ENCODE measurements around the gene ZNF428. TPM values are rescaled to one million over a fixed set of nuclear protein-coding genes. Genes with fewer than 3 reads are reported as not detected.

Gene ZNF428
- total and polyA plus RNA-seq, 2 of the 8 experiments (the other 6 are each of a cell fraction or from before 2014, with no cell fraction given), result 7.8 to 16.7 TPM

DNA sequence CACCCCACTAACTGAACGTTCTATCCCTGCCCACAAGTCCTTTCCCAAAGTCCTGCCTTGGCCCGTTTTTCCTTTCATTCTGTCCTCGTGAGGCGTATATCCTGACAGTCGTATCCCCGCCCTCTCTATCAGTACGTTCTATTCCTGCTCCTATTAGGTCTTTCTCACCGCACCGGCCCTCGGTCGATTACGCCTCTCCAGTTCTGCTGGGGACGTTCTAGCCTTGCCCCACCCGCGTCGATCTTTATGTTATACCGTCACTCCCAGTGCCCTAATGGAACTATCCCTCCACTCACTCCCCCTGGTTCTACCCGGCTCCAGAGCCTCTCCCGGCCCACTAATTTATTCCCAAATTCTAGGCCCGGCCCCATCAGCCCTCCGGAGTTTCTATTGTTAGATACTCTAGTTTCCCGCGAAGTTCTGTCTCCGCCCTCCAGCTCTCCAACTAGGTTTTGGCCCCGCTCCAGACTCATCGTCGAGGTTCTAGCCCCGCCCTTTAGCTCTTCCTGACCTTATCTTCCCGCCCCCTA lies 48.5 kb upstream of the ZNF428 start (continued):
- TF ChIP-seq JUND (IDR thresholded peaks at IDR 0.05; ENCODE audit: low read length) (no peak), SRF (IDR thresholded peaks at IDR 0.05; ENCODE audit: low read depth, low read length) (no peak), PHF8 (conservative IDR thresholded peaks at IDR 0.05; ENCODE audit: low read depth, low read length) (peak; percentile 54; the same call in 1 of the 2 replicates), CEBPB (IDR thresholded peaks at IDR 0.05; ENCODE audit: low read depth, low read length) (no peak), HDAC6 (IDR thresholded peaks at IDR 0.05; ENCODE audit: low read depth, low read length) (no peak), FOSL1 (IDR thresholded peaks at IDR 0.05; ENCODE audit: insufficient read depth, low read depth, low read length) (no peak), SIRT6 (IDR thresholded peaks at IDR 0.05; ENCODE audit: low read length) (no peak), CBX8 (IDR thresholded peaks at IDR 0.05; ENCODE audit: borderline replicate concordance, low read depth, low read length) (no peak), TBP (IDR thresholded peaks at IDR 0.05; ENCODE audit: low read depth, low read length) (peak; percentile 38; the same call in 1 of the 2 replicates), CTCF (IDR thresholded peaks at IDR 0.05; ENCODE audit: control extremely low read depth in 1 of 3, insufficient read depth in 1 of 3, low read depth in 1 of 3, low read length in 3 of 3) (no peak), SIN3A (conservative IDR thresholded peaks at IDR 0.05 in 1 of 2, IDR thresholded peaks at IDR 0.05 in 1 of 2; ENCODE audit: low read depth in 1 of 2, low read length in 2 of 2) (no peak)
